Mesenchymal stem cell (in vitro differentiated cells and primary cell): ENCODE data around the gene GRM5.
"Not testable (repeated sequence)": the region's sequence is repeated elsewhere in the genome, so short reads cannot be mapped to it uniquely, and the experiment has no call there.

ENCODE experiments used
- DNase-seq: peaks from one replicate; pipeline ENCODE4 v3.0.0-alpha.2; 2013
- H2AFZ ChIP-seq: one replicate; pipeline ENCODE4 v1.6.1; 2013; ENCODE audit warnings: low read depth, mild to moderate bottlenecking, control low read depth, inconsistent platforms, low read length, moderate library complexity
- H2AK5ac ChIP-seq: 2 replicates; pipeline ENCODE4 v1.6.1; 2013; ENCODE audit warnings: low read length, moderate library complexity, mild to moderate bottlenecking, inconsistent platforms; ENCODE audit not compliant: severe bottlenecking
- H2BK120ac ChIP-seq: one replicate; pipeline ENCODE4 v1.6.1; 2013; ENCODE audit warnings: low read depth, mild to moderate bottlenecking, inconsistent platforms, low read length, moderate library complexity
- H2BK12ac ChIP-seq, 2 experiments: one replicate each; pipeline ENCODE4 v1.6.1; 2013; ENCODE audit warnings: inconsistent platforms in 2 of 2, low read length in 2 of 2, mild to moderate bottlenecking in 2 of 2, moderate library complexity in 2 of 2, control low read depth in 1 of 2
- H2BK15ac ChIP-seq: one replicate; pipeline ENCODE4 v1.6.1; 2013; ENCODE audit warnings: mild to moderate bottlenecking, low read depth, inconsistent platforms; ENCODE audit not compliant: poor library complexity, severe bottlenecking
- H2BK5ac ChIP-seq: 2 replicates; pipeline ENCODE4 v1.6.1; 2013; ENCODE audit warnings: low read depth, mild to moderate bottlenecking, low read length, control low read depth, inconsistent platforms; ENCODE audit not compliant: poor library complexity, severe bottlenecking
- H3K14ac ChIP-seq, 2 experiments: one replicate each; pipeline ENCODE4 v1.6.1; 2013; ENCODE audit warnings: inconsistent platforms in 2 of 2, low read length in 2 of 2, control low read depth in 1 of 2, mild to moderate bottlenecking in 1 of 2, moderate library complexity in 1 of 2
- H3K18ac ChIP-seq, 2 experiments: one replicate each; pipeline ENCODE4 v1.6.1; 2013; ENCODE audit warnings: inconsistent platforms in 2 of 2, low read length in 2 of 2, control low read depth in 1 of 2, low read depth in 1 of 2, mild to moderate bottlenecking in 1 of 2
- H3K23ac ChIP-seq, 2 experiments: one replicate each; pipeline ENCODE4 v1.6.1; 2013; ENCODE audit warnings: inconsistent platforms in 2 of 2, low read length in 2 of 2, mild to moderate bottlenecking in 2 of 2, moderate library complexity in 2 of 2, control low read depth in 1 of 2
- H3K27ac ChIP-seq: 2 replicates; pipeline ENCODE4 v1.5.1; 2013; ENCODE audit warnings: mild to moderate bottlenecking, moderate library complexity, low read length, control low read depth, inconsistent platforms; ENCODE audit not compliant: poor library complexity, severe bottlenecking
- H3K27me3 ChIP-seq, 2 experiments: 2 replicates each; pipeline versions ENCODE4 v1.6.1 to v1.7.0; 2013; ENCODE audit warnings: low read length in 2 of 2, mild to moderate bottlenecking in 2 of 2, moderate library complexity in 2 of 2, control low read depth in 1 of 2, inconsistent platforms in 1 of 2; ENCODE audit not compliant: control insufficient read depth in 1 of 2, insufficient read depth in 1 of 2
- H3K36me3 ChIP-seq, 2 experiments: 2 replicates each; pipeline versions ENCODE4 v1.6.1 to v1.7.0; 2013; ENCODE audit warnings: low read length in 2 of 2, control low read depth in 1 of 2, inconsistent platforms in 1 of 2, low read depth in 1 of 2, mild to moderate bottlenecking in 1 of 2; ENCODE audit not compliant: insufficient read depth in 2 of 2, control insufficient read depth in 1 of 2
- H3K4ac ChIP-seq, 2 experiments: one replicate each; pipeline ENCODE4 v1.6.1; 2013; ENCODE audit warnings: inconsistent platforms in 2 of 2, low read length in 2 of 2, mild to moderate bottlenecking in 2 of 2, moderate library complexity in 2 of 2, control low read depth in 1 of 2, low read depth in 1 of 2
- H3K4me1 ChIP-seq: 2 replicates; pipeline ENCODE4 v1.6.1; 2013; ENCODE audit warnings: low read depth, low read length, control low read depth; ENCODE audit not compliant: control insufficient read depth, insufficient read depth
- H3K4me2 ChIP-seq: 2 replicates; pipeline ENCODE4 v1.6.1; 2013; ENCODE audit warnings: low read length, mild to moderate bottlenecking, inconsistent platforms; ENCODE audit not compliant: poor library complexity, severe bottlenecking
- H3K4me3 ChIP-seq, 2 experiments: 2 replicates each; pipeline versions ENCODE4 v1.5.1 to v1.7.0; 2013; ENCODE audit warnings: low read length in 2 of 2, mild to moderate bottlenecking in 2 of 2, control low read depth in 1 of 2, low read depth in 1 of 2; ENCODE audit not compliant: insufficient read depth in 1 of 2
- H3K79me1 ChIP-seq: replicated peaks from 2 replicates; pipeline ENCODE4 v1.6.1; 2013; ENCODE audit warnings: mild to moderate bottlenecking, control low read depth, low read length, inconsistent platforms; ENCODE audit not compliant: poor library complexity, severe bottlenecking
- H3K9ac ChIP-seq: 2 replicates; pipeline ENCODE4 v1.7.0; 2013; ENCODE audit warnings: mild to moderate bottlenecking, low read length, moderate library complexity
- H3K9me3 ChIP-seq: 2 replicates; pipeline ENCODE4 v1.7.0; 2013; ENCODE audit warnings: mild to moderate bottlenecking, low read length; ENCODE audit not compliant: control insufficient read depth
- H4K8ac ChIP-seq: one replicate; pipeline ENCODE4 v1.6.1; 2013; ENCODE audit warnings: inconsistent platforms, mild to moderate bottlenecking, low read length, moderate library complexity
- H4K91ac ChIP-seq: one replicate; pipeline ENCODE4 v1.6.1; 2013; ENCODE audit warnings: mild to moderate bottlenecking, low read length, inconsistent platforms
- WGBS: methylation state at CpG from one replicate; pipeline ENCODE4 v1.1.7; 2013; ENCODE audit warnings: mixed read lengths; 5-methylcytosine and 5-hydroxymethylcytosine counted together

The GRM5 gene

GRCh38 chr11:89019827-89020547 lies 45.8 kb downstream of the GRM5 start:
- not testable (repeated sequence) for DNase-seq, H3K18ac ChIP-seq, H2BK15ac ChIP-seq, H2AK5ac ChIP-seq, H3K4me1 ChIP-seq, H4K8ac ChIP-seq, H3K9ac ChIP-seq, H3K36me3 ChIP-seq, H3K79me1 ChIP-seq, H2BK120ac ChIP-seq, H3K23ac ChIP-seq, H3K27me3 ChIP-seq, H3K27ac ChIP-seq, H2BK5ac ChIP-seq, H3K4me2 ChIP-seq, H4K91ac ChIP-seq, H3K9me3 ChIP-seq, H3K4me3 ChIP-seq, H3K4ac ChIP-seq, H2BK12ac ChIP-seq, H2AFZ ChIP-seq, H3K14ac ChIP-seq

GRCh38 chr11:89016214-89016613 lies 49.6 kb downstream of the GRM5 start:
- no peaks in the 10 kb centered on the region for H3K27me3 ChIP-seq
- no peak for DNase-seq
- H3K14ac ChIP-seq: no peak overlapping the region
- no peak overlapping the region for H4K91ac ChIP-seq
- no peaks in the 10 kb centered on the region for H3K4me1 ChIP-seq
- H2BK15ac ChIP-seq: no peak overlapping the region
- no peaks in the 10 kb centered on the region for H3K36me3 ChIP-seq
- no peak overlapping the region for H4K8ac ChIP-seq
- H3K4ac ChIP-seq: no peak overlapping the region
- no peak overlapping the region for H3K23ac ChIP-seq
- H3K4me3 ChIP-seq: no peak overlapping the region
- H3K4me2 ChIP-seq: no peak overlapping the region
- H2BK120ac ChIP-seq: no peak overlapping the region
- no peaks in the 10 kb centered on the region for H3K79me1 ChIP-seq
- H2BK12ac ChIP-seq: no peak overlapping the region
- H3K27ac ChIP-seq: no peak overlapping the region
- H2BK5ac ChIP-seq: no peak overlapping the region
- H3K18ac ChIP-seq: no peak overlapping the region
- H3K9ac ChIP-seq: no peak overlapping the region
- H2AK5ac ChIP-seq: no peak overlapping the region
- no peaks in the 10 kb centered on the region for H3K9me3 ChIP-seq
- H2AFZ ChIP-seq: no peak overlapping the region

- no peak overlapping the region for H3K23ac ChIP-seq
- H3K18ac ChIP-seq: no peak overlapping the region
- no peaks in the 10 kb centered on the region for H3K4me1 ChIP-seq
- H3K9me3 ChIP-seq: no peaks in the 10 kb centered on the region
- no peak overlapping the region for H3K14ac ChIP-seq
- WGBS: 71% methylated on average over 1 of the region's 1 CpG
- no peak overlapping the region for H3K9ac ChIP-seq
- no peaks in the 10 kb centered on the region for H3K79me1 ChIP-seq
- no peak overlapping the region for H2BK15ac ChIP-seq
- H2AK5ac ChIP-seq: no peak overlapping the region
- H3K4ac ChIP-seq: no peak overlapping the region
- no peaks in the 10 kb centered on the region for H3K36me3 ChIP-seq
- no peak overlapping the region for H3K27ac ChIP-seq
- no peak overlapping the region for H2BK120ac ChIP-seq
- H3K4me3 ChIP-seq: no peak overlapping the region
- no peaks in the 10 kb centered on the region for H3K27me3 ChIP-seq
- no peak overlapping the region for H2AFZ ChIP-seq
- DNase-seq: no peak
- H2BK5ac ChIP-seq: no peak overlapping the region
- H3K4me2 ChIP-seq: no peak overlapping the region
- H4K91ac ChIP-seq: no peak overlapping the region
- no peak overlapping the region for H4K8ac ChIP-seq
- no peak overlapping the region for H2BK12ac ChIP-seq
Observed at GRCh38 chr11:89015614-89016013, 50.2 kb downstream of the GRM5 start.

GRCh38 chr11:89000852-89001251 lies 64.9 kb downstream of the GRM5 start:
- not testable (repeated sequence) for H3K4me1 ChIP-seq, H2BK120ac ChIP-seq, H3K79me1 ChIP-seq, H3K9ac ChIP-seq, H2BK5ac ChIP-seq, H3K27me3 ChIP-seq, H3K14ac ChIP-seq, H3K4me3 ChIP-seq, H3K23ac ChIP-seq, H3K4ac ChIP-seq, H2AFZ ChIP-seq, H2AK5ac ChIP-seq, H4K91ac ChIP-seq, H3K4me2 ChIP-seq, H3K9me3 ChIP-seq, H2BK12ac ChIP-seq, H3K27ac ChIP-seq, H3K18ac ChIP-seq, H4K8ac ChIP-seq, H2BK15ac ChIP-seq, H3K36me3 ChIP-seq, DNase-seq
